HepG2 (cell line): ENCODE results near the gene NGRN.

Experiments used
- EP300 ChIP-seq, 3 experiments: sonication (generic) in 1 of 3; formaldehyde crosslinking in 1 of 3; IDR thresholded peaks; 2 replicates each; pipeline versions ENCODE4 v1.5.1 to v1.6.1; 2011 to 2020; ENCODE audit warnings: low read depth in 2 of 3, low read length in 2 of 3, borderline replicate concordance in 1 of 3, improper control_type of control experiment in 1 of 3, mild to moderate bottlenecking in 1 of 3, missing genetic modification reagents in 1 of 3, moderate library complexity in 1 of 3
- RXRA ChIP-seq: sonication (generic); formaldehyde crosslinking; IDR thresholded peaks from 2 replicates; pipeline ENCODE4 v1.5.1; 2020; ENCODE audit warnings: missing genetic modification reagents
- TEAD2 ChIP-seq: sonication (generic); formaldehyde crosslinking; IDR thresholded peaks from 2 replicates; pipeline ENCODE4 v1.9.0; 2021; ENCODE audit warnings: missing genetic modification reagents
- ZNF34 ChIP-seq: sonication (generic); formaldehyde crosslinking; IDR thresholded peaks from 2 replicates; pipeline ENCODE4 v1.4.0; 2020; ENCODE audit warnings: mild to moderate bottlenecking, missing genetic modification reagents, borderline replicate concordance
- TF ChIP-seq, protein P1 (sequence below): sonication (generic); formaldehyde crosslinking; IDR thresholded peaks from 2 replicates; pipeline ENCODE4 v1.4.0; 2020; ENCODE audit warnings: missing genetic modification reagents
- TF ChIP-seq, protein P2 (sequence below): sonication (generic); formaldehyde crosslinking; IDR thresholded peaks from 2 replicates; pipeline ENCODE4 v1.4.0; 2020; ENCODE audit warnings: missing genetic modification reagents
- TF ChIP-seq, protein P3 (sequence below): sonication (generic); formaldehyde crosslinking; IDR thresholded peaks from 2 replicates; pipeline ENCODE4 v1.5.0; 2020; ENCODE audit warnings: mild to moderate bottlenecking, missing genetic modification reagents, moderate library complexity
- TF ChIP-seq, protein P4 (sequence below): sonication (generic); formaldehyde crosslinking; conservative IDR thresholded peaks from 2 replicates; pipeline ENCODE4 v1.4.0; 2020; ENCODE audit warnings: missing genetic modification reagents

DNA sequence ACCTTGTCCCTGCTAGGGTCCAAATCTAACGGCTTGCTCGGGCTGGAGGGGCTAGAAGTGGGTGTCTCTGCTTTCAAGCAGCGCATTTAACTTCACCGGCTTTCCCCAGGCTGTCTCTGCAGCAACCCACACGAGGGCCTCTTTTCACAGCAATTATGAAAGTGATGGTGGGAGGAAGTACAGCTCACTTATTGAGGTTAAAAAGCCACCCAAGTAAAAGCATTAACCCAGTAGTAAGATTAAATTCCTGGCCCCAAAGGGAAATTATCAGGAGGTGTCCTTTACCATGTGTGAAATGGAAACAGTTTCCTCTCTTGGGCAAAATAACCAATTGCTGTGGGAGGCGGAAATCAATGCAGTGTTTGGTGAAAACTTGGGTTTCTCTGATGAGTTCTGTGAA lies 41.1 kb downstream of the NGRN start:
- TF ChIP-seq, protein P1, sequence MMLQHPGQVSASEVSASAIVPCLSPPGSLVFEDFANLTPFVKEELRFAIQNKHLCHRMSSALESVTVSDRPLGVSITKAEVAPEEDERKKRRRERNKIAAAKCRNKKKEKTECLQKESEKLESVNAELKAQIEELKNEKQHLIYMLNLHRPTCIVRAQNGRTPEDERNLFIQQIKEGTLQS (CRISPR knock-in tag) = no peak
- TF ChIP-seq TEAD2 (CRISPR knock-in tag) (no peak), EP300 (IDR thresholded peaks at IDR 0.05; ENCODE audit: low read depth in 2 of 2, low read length in 2 of 2) (no peak), EP300 (CRISPR knock-in tag; IDR thresholded peaks at IDR 0.05; ENCODE audit: borderline replicate concordance) (no peak), ZNF34 (CRISPR knock-in tag) (no peak), RXRA (CRISPR knock-in tag) (no peak)
- TF ChIP-seq, protein P2, sequence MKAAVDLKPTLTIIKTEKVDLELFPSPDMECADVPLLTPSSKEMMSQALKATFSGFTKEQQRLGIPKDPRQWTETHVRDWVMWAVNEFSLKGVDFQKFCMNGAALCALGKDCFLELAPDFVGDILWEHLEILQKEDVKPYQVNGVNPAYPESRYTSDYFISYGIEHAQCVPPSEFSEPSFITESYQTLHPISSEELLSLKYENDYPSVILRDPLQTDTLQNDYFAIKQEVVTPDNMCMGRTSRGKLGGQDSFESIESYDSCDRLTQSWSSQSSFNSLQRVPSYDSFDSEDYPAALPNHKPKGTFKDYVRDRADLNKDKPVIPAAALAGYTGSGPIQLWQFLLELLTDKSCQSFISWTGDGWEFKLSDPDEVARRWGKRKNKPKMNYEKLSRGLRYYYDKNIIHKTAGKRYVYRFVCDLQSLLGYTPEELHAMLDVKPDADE (CRISPR knock-in tag) = no peak
- TF ChIP-seq, protein P3, sequence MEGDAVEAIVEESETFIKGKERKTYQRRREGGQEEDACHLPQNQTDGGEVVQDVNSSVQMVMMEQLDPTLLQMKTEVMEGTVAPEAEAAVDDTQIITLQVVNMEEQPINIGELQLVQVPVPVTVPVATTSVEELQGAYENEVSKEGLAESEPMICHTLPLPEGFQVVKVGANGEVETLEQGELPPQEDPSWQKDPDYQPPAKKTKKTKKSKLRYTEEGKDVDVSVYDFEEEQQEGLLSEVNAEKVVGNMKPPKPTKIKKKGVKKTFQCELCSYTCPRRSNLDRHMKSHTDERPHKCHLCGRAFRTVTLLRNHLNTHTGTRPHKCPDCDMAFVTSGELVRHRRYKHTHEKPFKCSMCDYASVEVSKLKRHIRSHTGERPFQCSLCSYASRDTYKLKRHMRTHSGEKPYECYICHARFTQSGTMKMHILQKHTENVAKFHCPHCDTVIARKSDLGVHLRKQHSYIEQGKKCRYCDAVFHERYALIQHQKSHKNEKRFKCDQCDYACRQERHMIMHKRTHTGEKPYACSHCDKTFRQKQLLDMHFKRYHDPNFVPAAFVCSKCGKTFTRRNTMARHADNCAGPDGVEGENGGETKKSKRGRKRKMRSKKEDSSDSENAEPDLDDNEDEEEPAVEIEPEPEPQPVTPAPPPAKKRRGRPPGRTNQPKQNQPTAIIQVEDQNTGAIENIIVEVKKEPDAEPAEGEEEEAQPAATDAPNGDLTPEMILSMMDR = no peak
- TF ChIP-seq, protein P4, sequence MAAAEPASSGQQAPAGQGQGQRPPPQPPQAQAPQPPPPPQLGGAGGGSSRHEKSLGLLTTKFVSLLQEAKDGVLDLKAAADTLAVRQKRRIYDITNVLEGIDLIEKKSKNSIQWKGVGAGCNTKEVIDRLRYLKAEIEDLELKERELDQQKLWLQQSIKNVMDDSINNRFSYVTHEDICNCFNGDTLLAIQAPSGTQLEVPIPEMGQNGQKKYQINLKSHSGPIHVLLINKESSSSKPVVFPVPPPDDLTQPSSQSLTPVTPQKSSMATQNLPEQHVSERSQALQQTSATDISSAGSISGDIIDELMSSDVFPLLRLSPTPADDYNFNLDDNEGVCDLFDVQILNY = no peak
